Dedifferentiated amniotic fluid mesenchymal stem cell (primary cell): ENCODE results near the gene SLC16A10.
"Not testable (repeated sequence)": the region's sequence is repeated elsewhere in the genome, so short reads cannot be mapped to it uniquely, and the experiment has no call there.

Source experiments
- DNase-seq: peaks from one replicate; pipeline ENCODE4 v3.0.0-alpha.2; 2016; ENCODE audit errors: extremely low spot score

Gene SLC16A10

DNA sequence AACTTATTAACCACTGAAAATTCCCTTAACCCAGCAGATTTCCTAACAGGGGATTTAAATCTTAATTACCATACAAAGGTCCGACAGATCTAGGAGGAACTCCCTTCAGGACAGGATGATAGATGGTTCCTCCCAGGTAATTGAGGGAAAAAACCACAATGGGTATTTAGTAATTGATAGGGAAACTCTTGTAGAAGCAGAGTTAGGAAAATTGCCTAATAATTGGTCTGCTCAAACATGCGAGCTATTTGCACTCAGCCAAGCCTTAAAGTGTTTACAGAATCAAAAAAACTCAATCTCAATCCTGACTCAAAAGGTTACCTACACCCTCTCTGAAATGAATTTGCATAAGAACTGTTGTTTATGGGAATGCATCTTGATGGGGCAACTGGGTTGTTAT lies 45.4 kb downstream of the SLC16A10 start:
- DNase-seq, result not testable (repeated sequence)

GRCh38 chr6:111134236-111134869 lies 47.0 kb downstream of the SLC16A10 start:
- DNase-seq, result not testable (repeated sequence)

- DNase-seq, result not testable (repeated sequence)
Observed at GRCh38 chr6:111137489-111138093, 50.3 kb downstream of the SLC16A10 start.

- DNase-seq, result no peak
Observed at GRCh38 chr6:111147440-111147839, 60.1 kb downstream of the SLC16A10 start.

DNA sequence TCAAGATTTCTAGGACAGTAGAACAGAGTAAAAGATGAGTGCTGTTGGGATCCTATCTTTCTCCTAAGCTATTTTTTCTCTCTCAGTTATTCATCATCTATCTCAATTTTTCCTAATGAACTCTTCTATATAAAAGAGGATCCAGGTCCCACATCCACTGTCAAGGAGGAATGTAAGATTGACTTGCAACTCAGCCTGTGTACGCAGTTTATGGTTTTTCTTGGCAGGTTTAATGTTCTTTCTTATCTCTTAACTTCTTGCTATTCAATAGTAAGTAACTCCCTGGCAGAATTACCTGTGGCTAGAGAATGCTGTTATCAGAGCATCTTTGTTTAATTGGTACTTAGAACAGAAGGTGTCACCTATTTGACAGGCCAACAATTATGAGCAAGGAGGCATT lies 60.8 kb downstream of the SLC16A10 start:
- no peak for DNase-seq

- no peak for DNase-seq
Observed at GRCh38 chr6:111150577-111150976, 63.3 kb downstream of the SLC16A10 start.

DNA sequence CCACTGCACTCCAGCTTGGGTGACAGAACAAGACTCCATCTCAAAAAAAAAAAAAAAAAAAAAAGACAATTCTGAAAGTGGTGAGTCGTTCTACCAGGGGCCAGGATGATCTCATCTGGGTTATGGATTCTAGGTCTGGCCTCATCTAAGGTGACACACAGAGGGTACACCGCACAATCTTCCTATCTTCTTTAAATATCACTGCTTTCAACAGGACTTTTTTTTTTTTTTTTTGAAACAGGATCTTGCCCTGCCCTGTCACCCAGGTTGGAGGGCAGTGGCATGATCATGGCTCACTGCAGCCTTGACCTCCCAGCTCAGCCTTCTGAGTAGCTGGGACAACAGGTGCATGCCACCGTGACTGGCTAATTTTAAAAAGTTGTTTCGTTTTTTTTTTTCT lies 67.7 kb downstream of the SLC16A10 start:
- DNase-seq, result no peak

- DNase-seq, result no peak
Observed at GRCh38 chr6:111157412-111157811, 70.1 kb downstream of the SLC16A10 start.

GRCh38 chr6:111159633-111160032 lies 72.3 kb downstream of the SLC16A10 start:
- no peak for DNase-seq

- DNase-seq, result no peak
Observed at GRCh38 chr6:111161650-111162049, 74.3 kb downstream of the SLC16A10 start.

GRCh38 chr6:111162504-111162903 lies 75.2 kb downstream of the SLC16A10 start:
- no peak for DNase-seq

- no peak for DNase-seq
Observed at GRCh38 chr6:111171577-111172400, 84.5 kb downstream of the SLC16A10 start.

DNA sequence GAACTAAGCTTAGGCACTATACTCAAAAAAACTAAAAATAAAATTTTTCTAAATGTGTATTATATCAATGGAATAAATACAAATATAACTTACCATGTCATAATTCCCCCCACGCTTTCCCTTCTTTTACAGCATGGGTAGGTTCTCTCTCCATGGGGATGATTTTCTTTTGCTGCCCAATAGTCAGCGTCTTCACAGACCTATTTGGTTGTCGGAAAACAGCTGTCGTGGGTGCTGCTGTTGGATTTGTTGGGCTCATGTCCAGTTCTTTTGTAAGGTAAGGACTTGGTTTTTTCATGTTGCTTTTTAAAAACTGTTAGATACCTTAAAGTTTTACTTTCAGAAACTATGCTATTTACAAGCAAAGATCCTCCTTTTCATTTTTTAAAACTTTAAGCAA lies 85.3 kb downstream of the SLC16A10 start:
- DNase-seq, result no peak

GRCh38 chr6:111173341-111173740 lies 86.0 kb downstream of the SLC16A10 start:
- DNase-seq, result no peak

DNA sequence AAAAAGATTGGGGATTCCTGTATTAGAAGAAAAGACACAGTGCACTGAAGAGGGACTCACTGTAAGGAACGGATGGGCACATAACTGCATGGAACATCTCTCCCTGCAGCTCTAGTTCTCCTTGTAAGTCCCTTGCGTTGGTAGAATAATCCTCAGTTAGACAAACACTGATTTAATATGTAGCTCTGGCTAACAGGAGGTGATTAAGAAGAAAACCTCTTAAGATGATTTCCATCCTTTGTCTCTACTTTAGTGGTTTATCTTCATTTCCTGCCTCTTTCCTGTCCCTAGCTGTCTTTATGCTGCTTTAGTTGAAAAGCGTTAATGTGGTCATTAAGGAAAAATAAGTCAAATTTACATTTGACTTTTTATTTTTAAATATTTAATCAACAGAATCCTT lies 86.6 kb downstream of the SLC16A10 start:
- DNase-seq, result no peak

DNA sequence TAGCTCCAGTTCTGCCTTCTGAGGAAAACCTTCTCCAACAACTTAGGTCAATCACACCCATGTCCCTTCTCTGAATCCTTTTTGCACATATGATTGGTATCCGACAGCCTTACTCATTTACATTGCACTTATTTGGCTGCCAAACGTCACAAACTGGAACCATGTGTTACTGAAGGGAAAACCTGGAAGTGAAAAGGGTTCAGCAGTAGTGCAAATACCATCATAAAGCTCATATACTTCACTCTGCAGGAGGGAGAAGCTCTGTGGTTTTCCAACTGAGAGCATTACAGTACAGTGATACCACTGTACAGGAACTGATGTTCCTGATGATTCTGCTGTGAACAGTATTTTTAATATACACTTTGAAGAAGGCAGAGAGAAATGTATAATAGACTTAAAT lies 87.8 kb downstream of the SLC16A10 start:
- no peak for DNase-seq

DNA sequence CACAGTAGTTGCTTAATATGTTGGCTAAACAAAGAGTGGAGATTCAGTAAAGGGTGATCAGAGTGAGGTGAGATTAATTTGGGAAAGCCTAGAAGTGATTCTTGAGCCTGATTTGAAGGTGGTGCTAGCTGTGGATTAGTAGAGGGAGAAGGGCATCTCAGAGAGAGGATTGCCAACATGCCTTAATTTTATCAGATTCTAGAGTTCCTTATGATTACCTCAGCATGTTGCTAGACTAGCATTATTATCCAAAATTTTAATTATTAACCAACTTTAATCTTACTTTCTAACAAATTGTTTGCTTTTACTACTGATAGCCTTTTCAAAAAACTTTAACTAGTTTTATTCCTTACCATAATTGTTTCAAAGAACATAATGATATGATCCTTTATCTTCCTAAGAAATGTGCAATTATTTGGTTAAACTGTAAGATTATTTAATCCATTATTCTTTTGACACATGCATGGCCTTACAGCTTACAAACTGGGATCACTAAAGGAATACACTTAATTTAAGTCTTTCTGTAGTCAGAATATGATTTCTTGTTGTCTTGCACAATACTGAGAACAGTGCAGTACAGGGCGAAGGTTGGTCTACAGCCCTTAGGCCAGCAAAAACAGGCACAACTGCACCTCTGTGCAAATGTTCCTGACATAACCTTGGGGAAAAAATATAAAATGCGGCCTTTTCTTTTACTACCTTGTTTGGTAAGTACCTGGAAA lies 88.9 kb downstream of the SLC16A10 start:
- DNase-seq, result no peak

- DNase-seq, result no peak
Observed at GRCh38 chr6:111176760-111177099, 89.4 kb downstream of the SLC16A10 start.

DNA sequence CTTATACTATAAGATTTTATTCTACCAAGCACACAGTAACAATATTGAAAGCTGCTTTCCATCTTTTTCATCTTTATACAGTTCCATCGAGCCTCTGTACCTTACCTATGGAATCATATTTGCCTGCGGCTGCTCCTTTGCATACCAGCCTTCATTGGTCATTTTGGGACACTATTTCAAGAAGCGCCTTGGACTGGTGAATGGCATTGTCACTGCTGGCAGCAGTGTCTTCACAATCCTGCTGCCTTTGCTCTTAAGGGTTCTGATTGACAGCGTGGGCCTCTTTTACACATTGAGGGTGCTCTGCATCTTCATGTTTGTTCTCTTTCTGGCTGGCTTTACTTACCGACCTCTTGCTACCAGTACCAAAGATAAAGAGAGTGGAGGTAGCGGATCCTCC lies 89.8 kb downstream of the SLC16A10 start:
- DNase-seq, result no peak

GRCh38 chr6:111183702-111184517 lies 96.6 kb downstream of the SLC16A10 start:
- no peak for DNase-seq

DNA sequence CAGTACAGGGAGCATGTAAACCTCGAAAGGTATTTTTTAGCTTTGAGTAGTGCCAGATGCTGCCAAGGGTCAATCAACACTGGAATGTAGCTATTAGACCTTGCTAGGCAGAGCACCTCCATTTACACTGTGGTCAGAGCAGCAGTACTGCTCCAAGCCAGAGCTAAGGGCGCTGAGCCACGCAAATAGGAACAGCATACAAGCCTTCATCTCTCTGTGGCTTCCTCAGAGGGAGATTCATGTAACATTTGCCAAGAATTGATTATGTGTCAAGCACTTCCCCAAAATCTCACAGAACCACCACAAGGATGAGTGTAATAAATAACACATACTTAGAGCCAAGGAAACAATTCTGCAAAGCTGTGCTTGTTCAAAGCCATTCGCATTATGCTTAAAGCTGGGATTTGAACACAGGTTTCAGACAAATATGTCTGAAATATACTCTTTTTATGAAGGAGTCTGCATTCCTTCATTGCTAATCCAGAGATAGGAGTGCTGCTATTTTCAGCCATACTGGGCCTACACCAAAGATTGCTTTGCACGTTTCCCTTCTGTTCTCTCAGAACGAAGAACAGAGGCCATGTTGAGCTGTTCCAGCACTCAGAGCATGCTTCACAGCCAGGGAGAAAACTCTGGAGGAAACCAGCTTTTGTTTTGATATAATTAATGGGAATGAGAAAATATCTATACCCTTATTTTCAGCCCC lies 97.7 kb downstream of the SLC16A10 start:
- DNase-seq, result no peak
